ENCODE measurements around the gene GADD45G.

The GADD45G gene

GRCh38 chr9:89610391-89610925, 5.6 kb downstream of the GADD45G start:
- DNase-seq = no peak

- no peak for DNase-seq
Measured at GRCh38 chr9:89611425-89611824, 6.6 kb downstream of the GADD45G start.

GRCh38 chr9:89612566-89613278, 7.9 kb downstream of the GADD45G start:
- no peak for DNase-seq

- DNase-seq = no peak
Measured at GRCh38 chr9:89613912-89614892, 9.4 kb downstream of the GADD45G start.

- DNase-seq = no peak
Measured at GRCh38 chr9:89615661-89616060, 10.8 kb downstream of the GADD45G start.

GRCh38 chr9:89616411-89616810, 11.6 kb downstream of the GADD45G start:
- DNase-seq = no peak

- DNase-seq = no peak
Measured at GRCh38 chr9:89617978-89618377, 13.2 kb downstream of the GADD45G start.

GRCh38 chr9:89619019-89619418, 14.2 kb downstream of the GADD45G start:
- DNase-seq = no peak

GRCh38 chr9:89619424-89620138, 14.8 kb downstream of the GADD45G start:
- no peak for DNase-seq

- no peak for DNase-seq
Measured at GRCh38 chr9:89621031-89621430, 16.2 kb downstream of the GADD45G start.

- no peak for DNase-seq
Measured at GRCh38 chr9:89621676-89622075, 16.9 kb downstream of the GADD45G start.

GRCh38 chr9:89622933-89623861, 18.4 kb downstream of the GADD45G start:
- no peak for DNase-seq

GRCh38 chr9:89623925-89624420, 19.2 kb downstream of the GADD45G start:
- no peak for DNase-seq

- DNase-seq = no peak
Measured at GRCh38 chr9:89625721-89626687, 21.2 kb downstream of the GADD45G start.

- no peak for DNase-seq
Measured at GRCh38 chr9:89626741-89627265, 22.0 kb downstream of the GADD45G start.

GRCh38 chr9:89628601-89629000, 23.8 kb downstream of the GADD45G start:
- no peak for DNase-seq

GRCh38 chr9:89629081-89629976, 24.5 kb downstream of the GADD45G start:
- no peak for DNase-seq

GRCh38 chr9:89630508-89630907, 25.7 kb downstream of the GADD45G start:
- no peak for DNase-seq

- DNase-seq = no peak
Measured at GRCh38 chr9:89631384-89631783, 26.6 kb downstream of the GADD45G start.
